ENCODE measurements around the gene USP13.

- TF ChIP-seq, protein P1, sequence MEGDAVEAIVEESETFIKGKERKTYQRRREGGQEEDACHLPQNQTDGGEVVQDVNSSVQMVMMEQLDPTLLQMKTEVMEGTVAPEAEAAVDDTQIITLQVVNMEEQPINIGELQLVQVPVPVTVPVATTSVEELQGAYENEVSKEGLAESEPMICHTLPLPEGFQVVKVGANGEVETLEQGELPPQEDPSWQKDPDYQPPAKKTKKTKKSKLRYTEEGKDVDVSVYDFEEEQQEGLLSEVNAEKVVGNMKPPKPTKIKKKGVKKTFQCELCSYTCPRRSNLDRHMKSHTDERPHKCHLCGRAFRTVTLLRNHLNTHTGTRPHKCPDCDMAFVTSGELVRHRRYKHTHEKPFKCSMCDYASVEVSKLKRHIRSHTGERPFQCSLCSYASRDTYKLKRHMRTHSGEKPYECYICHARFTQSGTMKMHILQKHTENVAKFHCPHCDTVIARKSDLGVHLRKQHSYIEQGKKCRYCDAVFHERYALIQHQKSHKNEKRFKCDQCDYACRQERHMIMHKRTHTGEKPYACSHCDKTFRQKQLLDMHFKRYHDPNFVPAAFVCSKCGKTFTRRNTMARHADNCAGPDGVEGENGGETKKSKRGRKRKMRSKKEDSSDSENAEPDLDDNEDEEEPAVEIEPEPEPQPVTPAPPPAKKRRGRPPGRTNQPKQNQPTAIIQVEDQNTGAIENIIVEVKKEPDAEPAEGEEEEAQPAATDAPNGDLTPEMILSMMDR (conservative IDR thresholded peaks at IDR 0.05; ENCODE audit: low read depth, low read length): no peak
- no peak for TF ChIP-seq EZH2 (IDR thresholded peaks at IDR 0.05; ENCODE audit: low read length, unreplicated experiment)
These were observed 119.5 kb downstream of the USP13 start for GRCh38 chr3:179772297-179772696.

Measured in PC-3 (cell line).